Sigmoid colon (tissue), 7 donors: ENCODE data around the gene CLCN7. TPM values are rescaled to one million over a fixed set of nuclear protein-coding genes. Genes with fewer than 3 reads are reported as not detected.

Source experiments
- DNase-seq: peaks from one replicate; pipeline ENCODE4 v3.0.0-alpha.2; 2019
- H3K27ac ChIP-seq, 4 donors: fragments of 200-600 bp; sonication (generic); one replicate each; pipeline ENCODE4 v1.5.1; 2016 to 2019; ENCODE audit warnings: mild to moderate bottlenecking in 1 of 4
- H3K27me3 ChIP-seq, 3 donors: fragments of 200-600 bp; sonication (generic); one replicate each; pipeline ENCODE4 v1.5.1; 2019; ENCODE audit warnings: mild to moderate bottlenecking in 1 of 3
- H3K36me3 ChIP-seq, 4 donors: fragments of 200-600 bp; sonication (generic); one replicate each; pipeline ENCODE4 v1.5.1; 2016 to 2019
- H3K4me1 ChIP-seq, 4 donors: fragments of 200-600 bp; sonication (generic); one replicate each; pipeline ENCODE4 v1.5.1; 2017 to 2019
- H3K4me3 ChIP-seq, 4 donors: fragments of 200-600 bp; sonication (generic); one replicate each; pipeline ENCODE4 v1.5.1; 2017 to 2019; ENCODE audit warnings: mild to moderate bottlenecking in 2 of 4, moderate library complexity in 1 of 4
- H3K9me3 ChIP-seq, 4 donors: fragments of 200-600 bp in 3 of 4; sonication (generic) in 3 of 4; one replicate each; pipeline versions ENCODE4 v1.5.1 to v1.6.1; 2013 to 2019
- CTCF ChIP-seq, 4 experiments: fragments of 450-650 bp in 3 of 4; fragments of 200-600 bp in 1 of 4; IDR thresholded peaks; one replicate each; pipeline ENCODE4 v1.5.1; 2016 to 2019; ENCODE audit warnings: antibody characterized with exemption in 4 of 4, mild to moderate bottlenecking in 3 of 4, moderate library complexity in 2 of 4
- EP300 ChIP-seq, 4 donors: sonication (generic); formaldehyde crosslinking; IDR thresholded peaks; one replicate each; pipeline ENCODE4 v1.6.1; 2017; ENCODE audit warnings: antibody characterized with exemption in 4 of 4
- POLR2A ChIP-seq, 2 donors: fragments of 450-650 bp; IDR thresholded peaks; one replicate each; pipeline ENCODE4 v1.6.1; 2016; ENCODE audit warnings: antibody characterized with exemption in 2 of 2, mild to moderate bottlenecking in 2 of 2, moderate library complexity in 2 of 2
- POLR2AphosphoS5 ChIP-seq, 4 donors: sonication (generic); formaldehyde crosslinking; IDR thresholded peaks; one replicate each; pipeline ENCODE4 v1.6.1; 2017; ENCODE audit warnings: antibody characterized with exemption in 4 of 4
- WGBS, 2 donors: extraction: QIAGEN DNeasy Blood & Tissue Kit; methylation state at CpG; one replicate each; pipeline ENCODE4 v1.1.7; 2013; 5-methylcytosine and 5-hydroxymethylcytosine counted together
- intact Hi-C: fragments of 100-400 bp; cut with DNase I; formaldehyde crosslinking; loops from one replicate; pipeline ENCODE4 v1.15.1; 2023
- polyA plus RNA-seq, 3 donors: library from polyadenylated mRNA; stranded (reverse); fragments of 200-250 nt; gene quantifications; one replicate each; pipeline ENCODE4 v1.2.3, GENCODE V29; 2013
- total RNA-seq, 4 donors: library from RNA; depleted of rRNA; stranded (reverse); fragments of >200 nt; gene quantifications; one replicate each; pipeline ENCODE4 v1.1.0, GENCODE V29; 2016
- donor health status: healthy with polysubstance abuse.
- donor health status: Bipolar disorder and iron deficiency.
- donor health status: healthy.

The CLCN7 gene
- total and polyA plus RNA-seq, 7 donors = 4.2 to 78.7 (median 38.7) TPM

GRCh38 chr16:1426734-1427471 is 47.9 kb downstream of the CLCN7 start:
- TF ChIP-seq POLR2AphosphoS5 (IDR thresholded peaks at IDR 0.05) (no peak), POLR2A (IDR thresholded peaks at IDR 0.05) (no peak), CTCF (IDR thresholded peaks at IDR 0.05) (no peak), EP300 (IDR thresholded peaks at IDR 0.05) (no peak)
- intact Hi-C loops = no loop called here
- Histone ChIP-seq H3K27me3 (no peaks in the 10 kb centered on the region), H3K4me3 (no peak overlapping the region), H3K27ac (no peak overlapping the region), H3K36me3 (no peaks in the 10 kb centered on the region), H3K4me1 (peaks cover 0 to 7% (median under 1%) of the 10 kb centered on the region in 4 donors), H3K9me3 (no peaks in the 10 kb centered on the region)
- 83% methylated on average over 42 of the region's 42 CpGs for WGBS, 2 donors
- DNase-seq = no peak

GRCh38 chr16:1425616-1426370 is 49.0 kb downstream of the CLCN7 start:
- Histone ChIP-seq H3K4me3 (no peak overlapping the region), H3K36me3 (no peaks in the 10 kb centered on the region), H3K4me1 (peaks cover 0 to 14% (median 6%) of the 10 kb centered on the region in 4 donors), H3K9me3 (no peaks in the 10 kb centered on the region), H3K27ac (no peak overlapping the region), H3K27me3 (no peaks in the 10 kb centered on the region)
- intact Hi-C loops = no loop called here
- WGBS, 2 donors = 88 to 90% methylated on average over 16 of the region's 16 CpGs
- DNase-seq = no peak
- no peak for TF ChIP-seq POLR2AphosphoS5 (IDR thresholded peaks at IDR 0.05)
- TF ChIP-seq EP300 (IDR thresholded peaks at IDR 0.05) = no peak
- TF ChIP-seq CTCF (IDR thresholded peaks at IDR 0.05) = no peak
- no peak for TF ChIP-seq POLR2A (IDR thresholded peaks at IDR 0.05)

- Histone ChIP-seq H3K36me3 (no peaks in the 10 kb centered on the region), H3K27me3 (no peaks in the 10 kb centered on the region), H3K4me1 (peaks cover 0 to 28% (median 18%) of the 10 kb centered on the region in 4 donors), H3K27ac (no peak overlapping the region), H3K4me3 (no peak overlapping the region), H3K9me3 (no peaks in the 10 kb centered on the region)
- DNase-seq = no peak
- intact Hi-C loops = loop anchor here (5.0 kb wide), 2 partner anchors 108 to 188 kb away; partner anchors contain the start of genes CRAMP1, IFT140 and TMEM204
- no peak for TF ChIP-seq POLR2A (IDR thresholded peaks at IDR 0.05)
- no peak for TF ChIP-seq CTCF (IDR thresholded peaks at IDR 0.05)
- TF ChIP-seq EP300 (IDR thresholded peaks at IDR 0.05) = no peak
- TF ChIP-seq POLR2AphosphoS5 (IDR thresholded peaks at IDR 0.05) = no peak
- WGBS, 2 donors = 95% methylated on average over 12 of the region's 12 CpGs
Measured at GRCh38 chr16:1424028-1424427, 50.8 kb downstream of the CLCN7 start.

- Histone ChIP-seq H3K27ac (peak overlapping the region; percentile 91 to 95 (median 94)), H3K9me3 (no peaks in the 10 kb centered on the region), H3K27me3 (no peaks in the 10 kb centered on the region), H3K4me3 (no peak overlapping the region), H3K4me1 (peaks cover 0 to 34% (median 19%) of the 10 kb centered on the region in 4 donors), H3K36me3 (no peaks in the 10 kb centered on the region)
- 85 to 87% methylated on average over 10 of the region's 10 CpGs for WGBS, 2 donors
- TF ChIP-seq CTCF (IDR thresholded peaks at IDR 0.05) (no peak), EP300 (IDR thresholded peaks at IDR 0.05) (no peak), POLR2A (IDR thresholded peaks at IDR 0.05) (no peak), POLR2AphosphoS5 (IDR thresholded peaks at IDR 0.05) (no peak)
- no peak for DNase-seq
- intact Hi-C loops = loop anchor here (5.0 kb wide), 2 partner anchors 110 to 190 kb away; partner anchors contain the start of genes CRAMP1, IFT140 and TMEM204
Measured at GRCh38 chr16:1422076-1422475, 52.8 kb downstream of the CLCN7 start.
